BLaER1 (cell line): ENCODE data around the gene DNAI7.

ENCODE experiments used
- H3K27ac ChIP-seq: shearing (Covaris generic); formaldehyde crosslinking; 2 replicates; pipeline ENCODE4 v1.8.1; 2022
- H3K27me3 ChIP-seq: shearing (Covaris generic); formaldehyde crosslinking; 2 replicates; pipeline ENCODE4 v1.8.1; 2022
- H3K36me3 ChIP-seq: shearing (Covaris generic); formaldehyde crosslinking; 2 replicates; pipeline ENCODE4 v1.8.1; 2022
- H3K4me1 ChIP-seq: shearing (Covaris generic); formaldehyde crosslinking; 2 replicates; pipeline ENCODE4 v1.8.1; 2022
- H3K4me2 ChIP-seq: shearing (Covaris generic); formaldehyde crosslinking; 2 replicates; pipeline ENCODE4 v1.8.1; 2022
- H3K4me3 ChIP-seq: shearing (Covaris generic); formaldehyde crosslinking; 2 replicates; pipeline ENCODE4 v1.8.1; 2022
- H3K9ac ChIP-seq: shearing (Covaris generic); formaldehyde crosslinking; 2 replicates; pipeline ENCODE4 v1.8.1; 2022
- H3K9me3 ChIP-seq: shearing (Covaris generic); formaldehyde crosslinking; 2 replicates; pipeline ENCODE4 v1.8.1; 2022
- H4K20me1 ChIP-seq: shearing (Covaris generic); formaldehyde crosslinking; 2 replicates; pipeline ENCODE4 v1.8.1; 2022
- Cebpa-rat ChIP-seq: shearing (Covaris generic); IDR thresholded peaks from 2 replicates; pipeline ENCODE4 v1.8.1; 2022

The DNAI7 gene

DNA sequence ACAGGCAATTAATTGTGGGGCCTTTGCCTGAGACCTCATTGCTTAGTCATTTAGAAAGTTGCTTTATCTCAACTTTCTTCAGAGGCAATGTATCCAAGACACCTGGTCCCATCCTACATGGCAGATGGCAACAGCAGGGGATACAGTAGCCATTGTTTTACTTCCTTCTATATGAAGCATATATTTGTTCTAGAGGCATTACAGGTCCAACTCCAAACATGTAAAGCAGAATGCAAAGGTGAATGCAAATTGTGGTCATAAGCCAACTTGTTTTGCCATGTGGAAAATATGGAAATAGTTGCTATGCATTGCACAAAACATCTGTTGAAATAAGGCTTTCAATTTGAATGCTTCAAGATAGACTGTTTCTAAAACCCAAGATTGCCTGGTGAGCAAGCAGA is 136.3 kb downstream of the DNAI7 start:
- no peaks in the 10 kb centered on the region for H3K27me3 ChIP-seq
- H3K4me1 ChIP-seq: peaks cover 3% of the 10 kb centered on the region; the same call in 1 of the 2 replicates
- H3K4me2 ChIP-seq: peak overlapping the region; percentile 94
- H3K9ac ChIP-seq: peak overlapping the region; percentile 96
- peak overlapping the region; percentile 99 for H3K27ac ChIP-seq
- H3K36me3 ChIP-seq: peaks cover 96% of the 10 kb centered on the region
- peaks cover 29% of the 10 kb centered on the region; the same call in 1 of the 2 replicates for H4K20me1 ChIP-seq
- TF ChIP-seq Cebpa-rat: no peak
- H3K9me3 ChIP-seq: no peaks in the 10 kb centered on the region
- peak overlapping the region; percentile 79 for H3K4me3 ChIP-seq
